Lower leg skin (tissue), 4 donors: ENCODE measurements around the gene CELA3A. TPM values are rescaled to one million over a fixed set of nuclear protein-coding genes. Genes with fewer than 3 reads are reported as not detected.

Source experiments
- DNase-seq, 2 donors: peaks; one replicate each; pipeline ENCODE4 v3.0.0-alpha.2; 2019; ENCODE audit warnings: low spot score in 2 of 2
- H3K4me3 ChIP-seq: fragments of 200-600 bp; sonication (generic); 2 replicates; pipeline ENCODE4 v1.5.1; 2017; ENCODE audit warnings: mild to moderate bottlenecking, low read depth; ENCODE audit not compliant: poor library complexity, severe bottlenecking
- CTCF ChIP-seq, 3 donors: fragments of 450-650 bp; IDR thresholded peaks; one replicate each; pipeline ENCODE4 v1.5.1; 2016; ENCODE audit warnings: antibody characterized with exemption in 3 of 3, mild to moderate bottlenecking in 3 of 3, moderate library complexity in 2 of 3
- POLR2A ChIP-seq, 2 donors: fragments of 450-650 bp; IDR thresholded peaks; one replicate each; pipeline ENCODE4 v1.6.1; 2016 to 2017; ENCODE audit warnings: antibody characterized with exemption in 2 of 2, mild to moderate bottlenecking in 1 of 2, moderate library complexity in 1 of 2
- WGBS, 2 donors: methylation state at CpG; one replicate each; pipeline ENCODE4 v1.1.5; 2018; 5-methylcytosine and 5-hydroxymethylcytosine counted together
- intact Hi-C: fragments of 100-400 bp; cut with DNase I; formaldehyde crosslinking; loops from one replicate; pipeline ENCODE4 v1.15.0; 2023; ENCODE audit warnings: low total_unique reads
- total RNA-seq, 4 donors: library from RNA; depleted of rRNA; stranded (reverse); fragments of >200 nt; gene quantifications; one replicate each; pipeline ENCODE4 v1.1.0, GENCODE V29; 2016

Gene CELA3A
- not detected for total RNA-seq

- no peak for DNase-seq
- no peak within 1 kb of the TSS for H3K4me3 ChIP-seq
- intact Hi-C loops: no loop called here
- no peak for TF ChIP-seq POLR2A (IDR thresholded peaks at IDR 0.05)
- no peak for TF ChIP-seq CTCF (IDR thresholded peaks at IDR 0.05)
- 86% methylated on average over 5 of the region's 5 CpGs for WGBS, 2 donors
These were observed at the start of gene CELA3A for GRCh38 chr1:22001409-22001808. CELA3A (plus strand) TSS chr1:22001657; CDS start chr1:22001675, 18 bp downstream.

GRCh38 chr1:21952786-21953520 is 48.5 kb upstream of the CELA3A start:
- TF ChIP-seq CTCF (IDR thresholded peaks at IDR 0.05) (no peak), POLR2A (IDR thresholded peaks at IDR 0.05) (no peak)
- no peak overlapping the region for H3K4me3 ChIP-seq
- DNase-seq: no peak
- intact Hi-C loops: no loop called here
- WGBS, 2 donors: 78 to 82% methylated on average over 6 of the region's 6 CpGs

- no peak for DNase-seq
- 52 to 53% methylated on average over 15 to 16 of the region's 16 CpGs for WGBS, 2 donors
- no peak overlapping the region for H3K4me3 ChIP-seq
- intact Hi-C loops: no loop called here
- TF ChIP-seq CTCF (IDR thresholded peaks at IDR 0.05) (no peak), POLR2A (IDR thresholded peaks at IDR 0.05) (no peak)
These were observed 46.4 kb upstream of the CELA3A start for GRCh38 chr1:21955058-21955457.

GRCh38 chr1:21955501-21956281 is 45.8 kb upstream of the CELA3A start:
- H3K4me3 ChIP-seq: no peak overlapping the region
- no peak for DNase-seq
- WGBS, 2 donors: 39 to 50% methylated on average over 9 of the region's 9 CpGs
- TF ChIP-seq POLR2A (IDR thresholded peaks at IDR 0.05): no peak
- no peak for TF ChIP-seq CTCF (IDR thresholded peaks at IDR 0.05)
- intact Hi-C loops: no loop called here

- H3K4me3 ChIP-seq: no peak overlapping the region
- no peak for TF ChIP-seq POLR2A (IDR thresholded peaks at IDR 0.05)
- no peak for TF ChIP-seq CTCF (IDR thresholded peaks at IDR 0.05)
- WGBS, 2 donors: 31 to 44% methylated on average over 17 to 18 of the region's 18 CpGs
- intact Hi-C loops: no loop called here
- DNase-seq: peak in 1 of 2 donors; percentile 65
These were observed 44.5 kb upstream of the CELA3A start for GRCh38 chr1:21956720-21957552.
